GM19455 (cell line): ENCODE results near the gene SEMA7A.
A peak's percentile ranks its signal among the peaks of the same experiment; 100 is the strongest.
"Not testable (repeated sequence)": the region's sequence is repeated elsewhere in the genome, so short reads cannot be mapped to it uniquely, and the experiment has no call there.

Source experiments
- ATAC-seq: cut with Tn5 transposase; IDR thresholded peaks from one replicate; pipeline ENCODE4 v1.9.1; 2021; ENCODE audit not compliant: unreplicated experiment

SEMA7A gene

GRCh38 chr15:74376226-74376625 lies 57.5 kb downstream of the SEMA7A start:
- no peak for ATAC-seq

- peak; percentile 34 for ATAC-seq
Observed at GRCh38 chr15:74375303-74375693, 58.5 kb downstream of the SEMA7A start.

- peak; percentile 16 for ATAC-seq
Observed at GRCh38 chr15:74374648-74375302, 59.0 kb downstream of the SEMA7A start.

- peak; percentile 75 for ATAC-seq
Observed at GRCh38 chr15:74373731-74374647, 59.8 kb downstream of the SEMA7A start.

- no peak for ATAC-seq
Observed at GRCh38 chr15:74373056-74373650, 60.6 kb downstream of the SEMA7A start.

- ATAC-seq = no peak
Observed at GRCh38 chr15:74370471-74370870, 63.3 kb downstream of the SEMA7A start.

- no peak for ATAC-seq
Observed at GRCh38 chr15:74369756-74370155, 64.0 kb downstream of the SEMA7A start.

- no peak for ATAC-seq
Observed at GRCh38 chr15:74369084-74369745, 64.5 kb downstream of the SEMA7A start.

- ATAC-seq = no peak
Observed at GRCh38 chr15:74368121-74368520, 65.6 kb downstream of the SEMA7A start.

- no peak for ATAC-seq
Observed at GRCh38 chr15:74367296-74367854, 66.4 kb downstream of the SEMA7A start, which contains the start of gene CYP11A1. CYP11A1 (minus strand) TSS chr15:74367646; CDS start chr15:74367585, 61 bp downstream.

GRCh38 chr15:74365598-74366445 lies 67.9 kb downstream of the SEMA7A start:
- ATAC-seq = no peak

- no peak for ATAC-seq
Observed at GRCh38 chr15:74364936-74365597, 68.7 kb downstream of the SEMA7A start.

GRCh38 chr15:74362482-74362881 lies 71.3 kb downstream of the SEMA7A start:
- no peak for ATAC-seq

GRCh38 chr15:74360855-74361254 lies 72.9 kb downstream of the SEMA7A start:
- ATAC-seq = not testable (repeated sequence)

- ATAC-seq = not testable (repeated sequence)
Observed at GRCh38 chr15:74359376-74359775, 74.4 kb downstream of the SEMA7A start.
